ENCODE results near the gene ACSF3. TPM values are rescaled to one million over a fixed set of nuclear protein-coding genes. Genes with fewer than 3 reads are reported as not detected.

ACSF3 gene
- total RNA-seq, 4 donors from 2014 or later = 17.8 to 20.7 (median 19.4) TPM

DNA sequence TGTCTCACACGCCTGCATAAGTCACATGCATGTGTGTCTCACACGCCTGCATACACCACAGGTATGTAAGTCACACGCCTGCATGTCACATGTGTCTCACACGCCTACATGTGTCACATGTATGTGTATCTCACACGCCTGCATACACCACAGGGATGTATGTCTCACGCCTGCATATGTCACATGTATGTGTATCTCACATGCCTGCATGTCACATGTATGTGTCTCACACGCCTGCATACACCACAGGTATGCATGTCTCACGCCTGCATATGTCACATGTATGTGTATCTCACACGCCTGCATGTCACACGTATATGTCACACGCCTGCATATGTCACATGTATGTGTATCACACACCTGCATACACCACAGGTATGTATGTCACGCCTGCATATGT, 64.1 kb downstream of the ACSF3 start:
- TF ChIP-seq POLR2A (IDR thresholded peaks at IDR 0.05) = no peak
- TF ChIP-seq, protein P1, sequence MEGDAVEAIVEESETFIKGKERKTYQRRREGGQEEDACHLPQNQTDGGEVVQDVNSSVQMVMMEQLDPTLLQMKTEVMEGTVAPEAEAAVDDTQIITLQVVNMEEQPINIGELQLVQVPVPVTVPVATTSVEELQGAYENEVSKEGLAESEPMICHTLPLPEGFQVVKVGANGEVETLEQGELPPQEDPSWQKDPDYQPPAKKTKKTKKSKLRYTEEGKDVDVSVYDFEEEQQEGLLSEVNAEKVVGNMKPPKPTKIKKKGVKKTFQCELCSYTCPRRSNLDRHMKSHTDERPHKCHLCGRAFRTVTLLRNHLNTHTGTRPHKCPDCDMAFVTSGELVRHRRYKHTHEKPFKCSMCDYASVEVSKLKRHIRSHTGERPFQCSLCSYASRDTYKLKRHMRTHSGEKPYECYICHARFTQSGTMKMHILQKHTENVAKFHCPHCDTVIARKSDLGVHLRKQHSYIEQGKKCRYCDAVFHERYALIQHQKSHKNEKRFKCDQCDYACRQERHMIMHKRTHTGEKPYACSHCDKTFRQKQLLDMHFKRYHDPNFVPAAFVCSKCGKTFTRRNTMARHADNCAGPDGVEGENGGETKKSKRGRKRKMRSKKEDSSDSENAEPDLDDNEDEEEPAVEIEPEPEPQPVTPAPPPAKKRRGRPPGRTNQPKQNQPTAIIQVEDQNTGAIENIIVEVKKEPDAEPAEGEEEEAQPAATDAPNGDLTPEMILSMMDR (IDR thresholded peaks at IDR 0.05 in 4 of 5, conservative IDR thresholded peaks at IDR 0.05 in 1 of 5) = no peak
- Histone ChIP-seq H3K4me3 (no peak overlapping the region), H3K27ac (no peak overlapping the region), H3K27me3 (no peaks in the 10 kb centered on the region), H3K4me1 (peaks cover 18 to 23% of the 10 kb centered on the region in 2 donors), H3K36me3 (no peaks in the 10 kb centered on the region), H3K9me3 (no peaks in the 10 kb centered on the region)
- ATAC-seq (no peak), DNase-seq (no peak)
- in situ Hi-C loops (cut with MboI; ENCODE audit: low sequenced_read_pairs in 4 of 4) (no loop called here), intact Hi-C loops (cut with DNase I; ENCODE audit: low total_unique reads) (no loop called here)

DNA sequence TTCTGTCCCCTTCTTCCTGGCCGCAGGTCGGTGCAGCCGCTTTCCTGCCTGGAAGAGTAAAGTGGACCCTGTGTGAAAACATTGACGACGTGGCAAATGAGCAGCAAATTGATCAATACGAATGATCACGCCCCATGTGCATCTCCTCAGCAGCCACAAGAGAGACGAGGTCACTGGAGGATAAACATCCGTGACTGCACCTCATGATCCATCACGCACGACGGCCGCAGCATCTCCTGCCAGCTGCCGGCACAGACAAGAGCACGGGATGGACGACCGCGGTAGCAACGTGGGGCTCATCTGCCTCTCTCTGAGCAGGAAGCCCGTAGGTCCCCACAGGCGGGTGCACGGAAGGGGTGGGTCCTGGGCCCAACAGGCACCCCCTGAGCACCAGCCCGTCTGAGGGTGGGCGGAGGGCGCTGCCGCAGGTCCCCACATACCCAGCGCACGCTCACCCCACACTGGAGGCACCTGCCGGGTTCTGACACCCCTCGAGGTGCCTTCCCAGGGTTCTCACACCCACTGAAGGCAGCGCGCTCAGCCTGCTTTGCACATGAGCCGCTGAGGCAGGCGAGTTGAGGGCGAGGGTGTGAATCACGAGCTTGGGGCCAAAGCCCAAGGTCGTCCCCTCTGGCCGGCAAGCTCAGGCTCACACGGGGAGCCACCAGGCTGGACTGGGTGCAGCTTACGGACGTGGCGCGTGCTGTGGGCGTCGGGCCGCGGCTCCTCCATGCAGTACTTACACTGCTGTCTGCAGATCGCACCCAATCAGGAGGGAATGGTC, 65.6 kb downstream of the ACSF3 start:
- in situ Hi-C loops (cut with MboI; ENCODE audit: low sequenced_read_pairs in 4 of 4) = no loop called here
- Histone ChIP-seq H3K4me1 (peaks cover 18 to 23% of the 10 kb centered on the region in 2 donors), H3K9me3 (no peaks in the 10 kb centered on the region), H3K27me3 (peaks cover 0 to 5% (median 0%) of the 10 kb centered on the region in 3 donors), H3K4me3 (no peak overlapping the region), H3K27ac (no peak overlapping the region), H3K36me3 (no peaks in the 10 kb centered on the region)
- ATAC-seq (no peak), DNase-seq (no peak)
- intact Hi-C loops (cut with DNase I; ENCODE audit: low total_unique reads) = no loop called here
- TF ChIP-seq POLR2A (IDR thresholded peaks at IDR 0.05) = no peak
- TF ChIP-seq, protein P1 (IDR thresholded peaks at IDR 0.05 in 4 of 5, conservative IDR thresholded peaks at IDR 0.05 in 1 of 5) = no peak

DNA sequence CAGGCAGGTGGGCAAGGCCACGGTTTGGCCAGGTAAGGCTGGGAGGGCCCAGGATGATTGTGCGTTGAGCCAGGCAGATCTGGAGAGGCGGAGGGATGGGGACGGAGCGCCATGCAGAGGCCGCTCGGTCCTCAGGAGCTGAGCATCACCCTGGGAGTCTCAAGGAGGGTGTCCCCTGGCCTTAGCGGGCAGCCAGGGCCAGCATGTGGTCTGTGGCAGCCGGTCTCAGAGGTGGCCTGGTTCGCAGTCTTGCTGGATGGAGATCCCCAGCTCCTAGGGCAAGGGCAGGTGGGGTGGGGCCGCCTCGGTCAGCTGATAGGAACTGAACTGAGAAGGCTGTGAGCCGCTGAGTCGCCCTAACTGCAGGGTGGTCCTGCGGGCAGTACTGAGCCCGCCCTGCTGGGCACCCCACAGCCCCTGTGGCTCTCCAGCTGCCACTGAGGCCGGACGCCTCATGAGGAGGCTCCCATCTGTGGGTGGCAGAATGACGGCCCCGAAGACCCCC, 66.2 kb downstream of the ACSF3 start:
- H3K27me3 ChIP-seq = peaks cover 3 to 9% (median 3%) of the 10 kb centered on the region in 3 donors
- H3K4me3 ChIP-seq = no peak overlapping the region
- in situ Hi-C loops (cut with MboI; ENCODE audit: low sequenced_read_pairs in 4 of 4) = no loop called here
- H3K9me3 ChIP-seq = no peaks in the 10 kb centered on the region
- TF ChIP-seq POLR2A (IDR thresholded peaks at IDR 0.05) = no peak
- TF ChIP-seq, protein P1 (IDR thresholded peaks at IDR 0.05 in 4 of 5, conservative IDR thresholded peaks at IDR 0.05 in 1 of 5) = no peak
- no peak overlapping the region for H3K27ac ChIP-seq
- DNase-seq (no peak), ATAC-seq (no peak)
- H3K4me1 ChIP-seq = peaks cover 18 to 20% of the 10 kb centered on the region in 2 donors
- H3K36me3 ChIP-seq = no peaks in the 10 kb centered on the region
- intact Hi-C loops (cut with DNase I; ENCODE audit: low total_unique reads) = loop anchor here (10.0 kb wide), 1 partner anchor 695 kb away; no protein-coding TSS in a partner anchor

DNA sequence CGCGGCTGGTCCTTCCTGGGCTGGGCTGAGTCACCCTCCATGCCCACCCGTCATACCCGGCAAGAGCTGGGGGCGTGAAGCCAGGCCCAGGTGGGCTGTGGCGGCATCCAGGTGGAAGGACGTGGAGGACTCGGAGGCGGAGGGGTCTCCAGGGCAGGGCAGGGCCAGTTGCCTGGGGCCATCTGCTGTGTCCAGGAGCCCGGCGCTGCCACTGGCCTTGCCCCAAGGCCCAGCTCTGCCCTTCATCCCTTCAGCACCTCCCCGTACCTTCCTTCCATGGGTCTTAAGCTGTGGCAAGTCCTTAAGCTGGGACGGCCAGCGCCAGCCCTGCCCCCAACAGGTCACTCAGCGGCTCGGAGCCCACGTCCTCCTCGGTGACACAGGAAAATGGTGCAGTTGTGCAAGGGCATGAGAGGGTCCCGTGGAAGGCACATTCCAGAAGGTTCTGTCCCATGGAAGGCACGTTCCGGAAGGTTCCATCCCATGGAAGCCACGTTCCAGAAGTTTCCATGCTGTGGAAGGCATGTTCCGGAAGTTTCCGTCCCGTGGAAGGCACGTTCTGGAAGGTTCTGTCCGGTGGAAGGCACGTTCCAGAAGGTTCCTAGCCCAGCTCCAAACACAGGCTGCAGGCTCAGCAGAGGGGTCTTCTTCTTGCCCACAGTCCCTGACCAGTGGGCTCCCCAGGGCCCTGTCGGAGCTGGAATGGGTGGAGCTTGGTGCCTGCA, 67.5 kb downstream of the ACSF3 start:
- Histone ChIP-seq H3K4me1 (peaks cover 8 to 9% of the 10 kb centered on the region in 2 donors), H3K27ac (no peak overlapping the region), H3K27me3 (peaks cover 3 to 12% (median 3%) of the 10 kb centered on the region in 3 donors), H3K36me3 (no peaks in the 10 kb centered on the region), H3K9me3 (no peaks in the 10 kb centered on the region), H3K4me3 (no peak overlapping the region)
- DNase-seq = no peak
- no peak for TF ChIP-seq POLR2A (IDR thresholded peaks at IDR 0.05)
- TF ChIP-seq, protein P1 (IDR thresholded peaks at IDR 0.05 in 4 of 5, conservative IDR thresholded peaks at IDR 0.05 in 1 of 5) = no peak
- intact Hi-C loops (cut with DNase I; ENCODE audit: low total_unique reads) (loop anchor here (10.0 kb wide), 1 partner anchor 696 kb away; no protein-coding TSS in a partner anchor), in situ Hi-C loops (cut with MboI; ENCODE audit: low sequenced_read_pairs in 4 of 4) (no loop called here)
- no peak for ATAC-seq

Measured in gastrocnemius medialis (tissue), 4 donors.